GM12878 (cell line): ENCODE data around the gene RESP18. TPM values are rescaled to one million over a fixed set of nuclear protein-coding genes. Genes with fewer than 3 reads are reported as not detected.

Source experiments
- ATAC-seq: fragments of 200-7000 bp; cut with Tn5 transposase; 3 replicates; pipeline ENCODE4 v1.9.1; 2020; ENCODE audit warnings: mild to moderate bottlenecking, moderate library complexity
- BruUV-seq: library from RNA; stranded (reverse); fragments of 400-500 nt; replicated peaks from 2 replicates; lab custom pipeline; 2021; lab: Mats Ljungman, UMichigan
- CTCF ChIA-PET: fragments of 300-600 bp; sonication (Branson Sonifier 250); formaldehyde crosslinking; extraction: SDS; loops from one replicate; lab custom pipeline; 2021; ENCODE audit warnings: inconsistent platforms; lab: Yijun Ruan, JAX
- POLR2A ChIA-PET: fragments of 350-600 bp; formaldehyde crosslinking; extraction: SDS; loops from one replicate; lab custom pipeline; 2021; ENCODE audit warnings: inconsistent platforms; lab: Charles Lee
- RAD21 ChIA-PET: fragments of 300-600 bp; sonication (Branson Sonifier 250); formaldehyde crosslinking; loops from one replicate; lab custom pipeline; 2023; ENCODE audit warnings: antibody characterized with exemption; ENCODE audit not compliant: unreplicated experiment; lab: Charles Lee
- SMC1A ChIA-PET: fragments of 300-600 bp; sonication (Branson Sonifier 250); formaldehyde crosslinking; loops from one replicate; lab custom pipeline; 2023; ENCODE audit not compliant: unreplicated experiment, uncharacterized antibody; lab: Charles Lee
- DNase-seq: peaks from one replicate; pipeline ENCODE4 v3.0.0-alpha.2; 2011; ENCODE audit warnings: low read depth, low spot score
- FAIRE-seq: peaks from 3 replicates; lab custom pipeline; 2011; peaks lifted over from hg19 to GRCh38; lab: Jason Lieb, UNC
- H2AFZ ChIP-seq: 2 replicates; pipeline ENCODE4 v1.6.0; 2011; ENCODE audit warnings: low read depth, low read length, control low read depth; ENCODE audit not compliant: control insufficient read depth
- H3K27ac ChIP-seq: 2 replicates; pipeline ENCODE4 v1.5.1; 2011; ENCODE audit warnings: control low read depth; ENCODE audit not compliant: control insufficient read depth, insufficient read depth
- H3K27me3 ChIP-seq, 2 experiments: replicated peaks in 1 of 2; 2 replicates each; pipeline versions ENCODE4 v1.6.0 to v1.6.1; 2011; ENCODE audit warnings: low read length in 1 of 2; ENCODE audit not compliant: control insufficient read depth in 2 of 2, insufficient read depth in 2 of 2
- H3K36me3 ChIP-seq, 2 experiments: 2 replicates each; pipeline ENCODE4 v1.5.1; 2011; ENCODE audit warnings: low read length in 1 of 2; ENCODE audit not compliant: control insufficient read depth in 2 of 2, insufficient read depth in 2 of 2
- H3K4me1 ChIP-seq: 2 replicates; pipeline ENCODE4 v1.6.1; 2011; ENCODE audit warnings: mild to moderate bottlenecking, low read length, moderate library complexity, mixed read lengths; ENCODE audit not compliant: control insufficient read depth, insufficient read depth
- H3K4me2 ChIP-seq: 2 replicates; pipeline ENCODE4 v1.6.0; 2011; ENCODE audit warnings: control low read depth; ENCODE audit not compliant: control insufficient read depth, insufficient read depth
- H3K4me3 ChIP-seq: fragments of 200-600 bp; sonication (generic); 2 replicates; pipeline ENCODE4 v1.5.1; 2016
- H3K79me2 ChIP-seq: 2 replicates; pipeline ENCODE4 v1.6.0; 2011; ENCODE audit warnings: low read length; ENCODE audit not compliant: control insufficient read depth, insufficient read depth
- H3K9ac ChIP-seq: 2 replicates; pipeline ENCODE4 v1.8.0; 2011; ENCODE audit warnings: low read length, control low read depth, mixed read lengths; ENCODE audit not compliant: control insufficient read depth, insufficient read depth
- H3K9me3 ChIP-seq: replicated peaks from 3 replicates; pipeline ENCODE4 v1.5.1; 2011; ENCODE audit warnings: mild to moderate bottlenecking, low read length; ENCODE audit not compliant: control insufficient read depth, insufficient read depth
- H4K20me1 ChIP-seq: 2 replicates; pipeline ENCODE4 v1.6.0; 2011; ENCODE audit not compliant: control insufficient read depth, insufficient read depth
- CHD2 ChIP-seq: IDR thresholded peaks from 2 replicates; pipeline ENCODE4 v1.6.1; 2011; ENCODE audit warnings: low read depth, low read length, improper control_type of control experiment, borderline replicate concordance
- EZH2 ChIP-seq: IDR thresholded peaks from 2 replicates; pipeline ENCODE4 v1.6.1; 2012; ENCODE audit warnings: low read depth, mild to moderate bottlenecking, control low read depth, inconsistent platforms, low read length, borderline replicate concordance; ENCODE audit not compliant: control insufficient read depth
- JUNB ChIP-seq: IDR thresholded peaks from 2 replicates; pipeline ENCODE4 v1.6.1; 2016; ENCODE audit warnings: antibody characterized with exemption, mild to moderate bottlenecking
- NFIC ChIP-seq: IDR thresholded peaks from 2 replicates; pipeline ENCODE4 v1.6.1; 2012; ENCODE audit warnings: low read depth, mild to moderate bottlenecking, inconsistent platforms, low read length, moderate library complexity
- NFYB ChIP-seq: IDR thresholded peaks from 2 replicates; pipeline ENCODE4 v1.6.1; 2011; ENCODE audit warnings: low read depth, mild to moderate bottlenecking, low read length, improper control_type of control experiment, moderate library complexity; ENCODE audit not compliant: insufficient read depth
- RAD51 ChIP-seq: fragments of 450-650 bp; IDR thresholded peaks from 2 replicates; pipeline ENCODE4 v1.6.1; 2016; ENCODE audit warnings: moderate library complexity, mild to moderate bottlenecking, inconsistent platforms
- RFX5 ChIP-seq: IDR thresholded peaks from 2 replicates; pipeline ENCODE4 v1.6.1; 2011; ENCODE audit warnings: low read depth, low read length, improper control_type of control experiment
- SIX5 ChIP-seq: IDR thresholded peaks from 2 replicates; pipeline ENCODE4 v1.6.1; 2011; ENCODE audit warnings: mild to moderate bottlenecking, low read depth, low read length, moderate library complexity; ENCODE audit not compliant: severe bottlenecking
- TBL1XR1 ChIP-seq: IDR thresholded peaks from 2 replicates; pipeline ENCODE4 v1.6.1; 2012; ENCODE audit warnings: low read depth, low read length, improper control_type of control experiment
- USF1 ChIP-seq: IDR thresholded peaks from 2 replicates; pipeline ENCODE4 v1.6.1; 2011; ENCODE audit warnings: borderline replicate concordance, low read depth, mild to moderate bottlenecking, moderate library complexity, mixed read lengths, low read length; ENCODE audit not compliant: insufficient read depth; ENCODE audit errors: extremely low read length
- YBX1 ChIP-seq: fragments of 450-650 bp; IDR thresholded peaks from 2 replicates; pipeline ENCODE4 v1.6.1; 2016; ENCODE audit warnings: antibody characterized with exemption
- ZBTB11 ChIP-seq: fragments of 450-650 bp; formaldehyde crosslinking; IDR thresholded peaks from 2 replicates; pipeline ENCODE4 v1.5.0; 2022; ENCODE audit warnings: mild to moderate bottlenecking, missing genetic modification characterization
- ZBTB33 ChIP-seq: fragments of 450-650 bp; IDR thresholded peaks from 2 replicates; pipeline ENCODE4 v1.6.1; 2017; ENCODE audit warnings: mild to moderate bottlenecking
- WGBS: methylation state at CpG from one replicate; pipeline ENCODE4 v1.1.6; 2016; ENCODE audit warnings: low lambda C conversion rate; ENCODE audit not compliant: insufficient replicate concordance, insufficient coverage; ENCODE audit errors: missing lambda C conversion rate; 5-methylcytosine and 5-hydroxymethylcytosine counted together
- in situ Hi-C: fragments of 300-500 bp; cut with MboI; formaldehyde crosslinking; loops from 9 replicates; pipeline ENCODE4 v1.14.3; 2018; ENCODE audit warnings: mixed read lengths
- intact Hi-C: fragments of 100-400 bp; cut with micrococcal nuclease; formaldehyde crosslinking; loops from one replicate; pipeline ENCODE4 v1.14.2; 2022; ENCODE audit not compliant: unreplicated experiment
- polyA plus RNA-seq, 11 experiments: library from polyadenylated mRNA; depleted of rRNA in 4 of 11; unstranded in 6 of 11; stranded (reverse) in 5 of 11; fragments of >200 nt; fragmentation: Nextera tagmentation in 4 of 11; fragmentation: Illumina TruSeq in 1 of 11; extraction: Ambion mirVana in 4 of 11; extraction: Trizol in 1 of 11; gene quantifications; 1 replicate in 1 of 11; 2 replicates in 10 of 11; pipeline versions ENCODE4 v1.2.1 to v1.2.3, GENCODE V29; 2011 to 2016; ENCODE audit warnings: inconsistent platforms in 2 of 11, missing spikeins in 2 of 11, low read depth in 1 of 11
- total RNA-seq, 4 experiments: library from RNA; depleted of rRNA in 3 of 4; stranded (reverse); fragments of >200 nt in 3 of 4; fragmentation: Illumina TruSeq in 1 of 4; extraction: Trizol in 1 of 4; gene quantifications; 2 replicates each; pipeline versions ENCODE4 v1.2.1 to v1.2.3, GENCODE V29; 2013 to 2021

Gene RESP18
- total and polyA plus RNA-seq, 10 of the 15 experiments (the other 5 are each of a cell fraction or from before 2014, with no cell fraction given), result not detected

GRCh38 chr2:219290381-219291171, 42.0 kb downstream of the RESP18 start (continued):
- no peak for TF ChIP-seq TBL1XR1

DNA sequence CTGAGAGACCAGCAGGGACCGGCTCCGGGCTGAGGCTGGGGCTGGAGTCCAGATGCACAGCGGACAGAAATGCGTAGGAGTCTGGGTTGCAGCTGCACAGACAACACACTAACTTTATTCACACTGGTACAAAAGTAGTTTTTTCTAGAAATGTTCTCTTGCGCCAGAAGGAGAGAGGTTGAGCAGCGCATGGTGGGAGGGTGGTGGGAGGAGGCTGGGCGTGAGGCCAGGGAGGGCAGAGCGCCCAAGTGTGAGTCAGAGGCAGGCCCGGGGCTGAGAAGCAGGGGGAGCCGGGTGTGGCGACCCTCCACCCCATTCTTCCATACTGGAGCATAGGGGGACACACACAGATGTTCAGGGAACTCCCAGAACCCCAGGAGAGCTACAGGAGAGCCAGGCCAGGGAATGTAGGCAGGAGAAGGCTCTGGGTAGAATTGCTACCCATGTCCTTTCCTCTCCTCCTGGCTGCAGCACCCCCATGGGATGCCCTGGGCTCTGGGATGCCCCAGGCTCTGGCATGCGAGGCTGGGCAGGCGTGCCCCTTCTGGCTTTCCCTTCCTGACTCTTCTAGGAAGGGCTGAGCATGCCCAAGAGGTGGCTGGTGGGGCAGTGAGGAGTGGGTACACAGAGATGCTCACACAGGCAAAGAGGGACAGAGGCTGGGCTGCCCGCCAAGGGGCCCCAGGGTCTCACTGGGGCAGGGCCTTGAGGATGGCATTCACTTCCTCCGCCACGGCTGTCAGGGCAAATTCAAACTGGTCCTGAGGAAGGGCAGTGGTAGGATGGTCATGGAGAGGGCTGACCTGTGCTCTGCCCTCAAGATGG, 42.8 kb downstream of the RESP18 start:
- CTCF ChIA-PET, result interaction anchor here (1.1 to 6.7 kb wide), 3 partner anchors 11 to 119 kb away, joined by 3 to 257 read pairs (median 4); partner anchors contain the start of gene DNAJB2
- H3K79me2 ChIP-seq, result no peaks in the 10 kb centered on the region
- no peak for ATAC-seq
- H3K4me3 ChIP-seq, result no peak overlapping the region
- H3K9ac ChIP-seq, result no peak overlapping the region
- DNase-seq, result no peak
- SMC1A ChIA-PET, result interaction anchor here (6.0 kb wide), 1 partner anchor 10 kb away, joined by 96 read pairs; the partner anchor contains the start of gene DNAJB2
- FAIRE-seq, result no peak
- RAD21 ChIA-PET, result interaction anchor here (6.5 kb wide), 1 partner anchor 11 kb away, joined by 78 read pairs; the partner anchor contains the start of gene DNAJB2
- H3K27ac ChIP-seq, result no peak overlapping the region
- no peaks in the 10 kb centered on the region for H3K9me3 ChIP-seq
- in situ Hi-C loops, result no loop called here
- no TSS peak for BruUV-seq
- H3K27me3 ChIP-seq, result peaks cover 0 to 3% of the 10 kb centered on the region in 2 experiments; a peak in 2 of 4 replicates
- POLR2A ChIA-PET, result no interaction called here
- H2AFZ ChIP-seq, result no peak overlapping the region
- no peaks in the 10 kb centered on the region for H3K36me3 ChIP-seq
- intact Hi-C loops, result no loop called here
- 47% methylated on average over 16 of the region's 16 CpGs for WGBS
- TF ChIP-seq RFX5, result no peak
- no peak for TF ChIP-seq NFYB
- TF ChIP-seq JUNB, result no peak
- TF ChIP-seq CHD2, result no peak
- no peak for TF ChIP-seq SIX5
- TF ChIP-seq ZBTB33, result no peak
- TF ChIP-seq RAD51, result no peak
- no peak for TF ChIP-seq ZBTB11
- TF ChIP-seq USF1, result no peak
- no peak for TF ChIP-seq EZH2
- no peak for TF ChIP-seq YBX1
- TF ChIP-seq NFIC, result no peak
- TF ChIP-seq, all 136 proteins: peak for 0
- H3K4me2 ChIP-seq, result no peak overlapping the region
- no peaks in the 10 kb centered on the region for H4K20me1 ChIP-seq
- H3K4me1 ChIP-seq, result peaks cover 3% of the 10 kb centered on the region
